ENCODE results near the gene BARX1.

GRCh38 chr9:93952119-93952783 lies 2.9 kb downstream of the BARX1 start:
- TF ChIP-seq CTCF (IDR thresholded peaks at IDR 0.05; ENCODE audit: insufficient read depth, low read length, poor library complexity, severe bottlenecking) (no peak), EZH2phosphoT487 (conservative IDR thresholded peaks at IDR 0.05; ENCODE audit: low read length) (no peak)
